Stimulated activated CD4-positive, alpha-beta T cell treated with anti-CD3 and anti-CD28 coated beads, TNF-alpha, amount 100 ng/mL, for 48 hours (primary cell): Measurements from ENCODE around the gene POFUT2.

Experiments
- DNase-seq, 3 donors: peaks; one replicate each; pipeline ENCODE4 v3.0.0-alpha.2; 2020; ENCODE audit warnings: low read depth in 3 of 3

Gene POFUT2

GRCh38 chr21:45283611-45284455, 3.9 kb downstream of the POFUT2 start:
- no peak for DNase-seq

DNA sequence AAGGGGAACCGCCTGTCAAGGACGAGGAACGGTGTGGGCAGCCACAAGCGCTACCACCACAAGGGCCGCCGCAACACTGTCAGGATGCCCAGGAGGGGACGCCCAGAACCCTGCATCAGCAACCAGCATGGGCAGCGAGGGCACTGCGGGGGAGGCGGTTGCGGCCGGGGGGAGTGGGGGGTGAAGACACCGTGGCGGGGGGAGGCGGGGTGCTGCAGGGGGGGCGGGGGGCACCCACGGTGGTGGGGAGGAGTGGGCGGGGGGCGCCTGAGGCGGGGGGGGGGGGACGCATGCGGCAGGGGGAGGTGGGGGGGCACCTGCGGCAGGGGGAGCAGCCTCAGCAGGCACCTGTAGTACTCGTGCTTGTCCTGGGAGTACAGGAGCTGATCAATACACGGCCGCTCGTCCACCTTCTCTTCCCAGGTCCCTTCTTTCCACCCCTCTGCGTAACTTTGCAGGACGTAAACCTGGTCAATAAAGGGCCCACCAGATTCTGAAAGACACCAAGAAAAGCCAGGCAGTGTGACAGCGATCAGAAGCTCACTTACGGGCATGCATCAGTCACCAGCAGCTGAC, 4.6 kb downstream of the POFUT2 start:
- no peak for DNase-seq

DNA sequence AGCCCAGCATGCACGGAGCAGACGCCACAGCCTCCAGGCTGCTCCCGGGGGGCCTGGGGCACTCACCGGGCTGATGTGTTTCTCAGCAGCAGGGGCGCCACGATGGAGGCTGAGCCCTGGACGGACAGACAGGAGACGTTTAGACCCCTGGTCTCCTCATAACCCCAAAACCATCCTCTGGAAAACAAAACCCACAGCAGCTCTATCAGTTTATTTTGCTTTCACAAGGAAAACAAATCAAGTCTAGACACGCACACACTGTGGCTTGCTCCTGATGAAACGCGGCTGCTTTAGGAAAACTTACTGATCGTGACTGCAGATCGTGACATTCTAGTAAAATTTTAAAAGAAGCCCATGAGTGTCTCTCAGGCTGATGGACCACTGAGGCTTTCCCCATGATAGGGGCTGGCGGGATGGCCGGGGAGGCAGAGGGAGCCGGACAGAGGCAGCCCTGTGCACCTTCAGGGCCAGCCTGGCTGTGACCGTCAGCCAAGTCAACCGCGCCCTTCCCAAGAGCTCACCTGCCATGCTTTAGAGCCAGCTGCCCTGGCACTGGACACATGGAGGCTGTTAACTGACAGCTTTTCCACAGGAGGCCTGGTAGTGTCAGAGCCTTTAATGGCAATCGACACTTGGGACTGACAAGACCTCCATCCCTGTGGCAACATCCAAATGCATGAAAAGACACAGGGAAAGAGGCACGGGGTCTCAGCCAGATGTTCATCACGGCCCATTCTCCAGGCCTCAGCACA, 5.2 kb downstream of the POFUT2 start:
- DNase-seq: no peak

GRCh38 chr21:45281411-45282282, 6.0 kb downstream of the POFUT2 start:
- DNase-seq: no peak

GRCh38 chr21:45280969-45281368, 6.7 kb downstream of the POFUT2 start:
- no peak for DNase-seq

GRCh38 chr21:45280178-45280821, 7.4 kb downstream of the POFUT2 start:
- DNase-seq: no peak

DNA sequence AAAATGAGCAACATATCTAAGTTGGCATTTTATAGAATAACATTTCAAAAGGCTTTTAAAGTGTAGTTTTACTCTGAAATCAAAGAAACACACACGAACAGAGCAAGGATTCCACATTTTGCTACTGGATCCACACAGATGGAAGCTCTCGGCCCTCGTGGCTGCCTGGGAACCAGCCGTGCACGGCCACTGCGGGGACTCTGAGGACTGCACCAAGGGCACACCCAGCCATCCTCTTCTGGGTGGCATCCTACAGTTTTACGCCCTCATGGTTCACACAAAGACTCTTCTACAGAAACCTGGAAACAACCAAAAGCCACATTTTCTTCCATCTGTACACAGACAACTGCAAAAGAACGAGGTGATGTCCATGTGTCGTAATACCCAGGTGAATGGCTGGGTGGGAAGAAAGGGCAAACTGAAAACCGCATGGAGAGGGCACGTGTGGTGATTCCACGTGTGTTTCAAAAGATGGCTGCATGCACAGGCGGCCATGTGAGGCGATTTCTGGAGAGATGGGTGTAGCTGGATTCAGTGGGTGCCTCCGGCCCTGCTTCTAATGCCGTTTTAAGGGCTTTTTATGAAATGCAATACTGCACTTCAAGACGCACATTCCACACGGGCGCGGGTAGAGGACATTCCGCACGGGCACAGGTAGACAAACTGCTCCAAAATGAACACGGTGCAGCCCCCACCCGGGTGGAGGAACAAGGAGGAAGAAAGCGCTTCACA, 8.1 kb downstream of the POFUT2 start:
- DNase-seq: no peak

GRCh38 chr21:45278156-45278911, 9.4 kb downstream of the POFUT2 start:
- DNase-seq: no peak

DNA sequence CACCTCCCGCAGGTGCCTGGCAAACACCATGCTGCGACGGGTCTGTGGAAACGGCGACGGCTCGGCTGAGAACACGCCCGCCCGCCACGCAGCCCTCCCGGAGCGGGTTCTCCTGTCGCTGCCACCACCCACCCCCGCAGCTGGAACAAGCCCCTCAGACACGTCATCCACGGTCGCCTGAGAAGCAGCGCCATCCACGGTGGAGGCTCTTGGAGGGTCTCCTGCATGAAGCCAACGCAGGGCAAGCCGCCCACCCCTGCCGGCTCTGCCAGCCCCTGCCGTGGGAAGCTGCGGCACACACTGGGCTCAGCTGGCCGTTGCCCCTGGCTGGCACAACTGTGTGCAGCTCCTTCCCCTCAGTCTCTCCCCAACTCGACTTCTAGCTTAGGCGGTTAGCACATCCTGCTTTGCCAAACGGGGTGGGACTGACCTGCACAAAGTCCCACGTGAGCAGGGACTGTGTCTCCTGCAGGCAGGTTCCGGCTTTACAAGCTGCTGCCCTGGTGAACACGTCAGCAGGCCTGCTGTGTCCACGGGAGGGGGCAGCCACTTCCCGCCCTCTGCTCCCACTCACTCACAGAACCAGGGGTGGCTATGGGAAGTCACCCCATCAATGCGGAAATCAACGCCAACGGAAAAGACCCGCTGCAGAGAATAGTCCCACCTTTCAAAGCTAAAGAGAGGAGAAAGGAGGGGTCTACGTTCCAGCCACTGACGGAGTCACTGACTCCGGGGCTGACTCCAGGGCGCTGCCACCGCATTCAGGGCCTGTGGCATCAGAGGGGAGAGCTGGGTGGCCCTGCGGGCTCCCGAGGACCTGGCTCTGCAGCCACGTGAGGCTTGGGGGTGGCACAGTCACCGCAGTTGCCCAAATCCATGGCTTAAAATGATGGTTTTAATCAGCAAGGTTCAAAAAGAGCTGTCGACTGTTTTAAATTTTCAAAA, 10.3 kb downstream of the POFUT2 start:
- no peak for DNase-seq

GRCh38 chr21:45276596-45276995, 11.1 kb downstream of the POFUT2 start:
- DNase-seq: no peak

- DNase-seq: no peak
Measured at GRCh38 chr21:45270306-45270821, 17.3 kb downstream of the POFUT2 start.

DNA sequence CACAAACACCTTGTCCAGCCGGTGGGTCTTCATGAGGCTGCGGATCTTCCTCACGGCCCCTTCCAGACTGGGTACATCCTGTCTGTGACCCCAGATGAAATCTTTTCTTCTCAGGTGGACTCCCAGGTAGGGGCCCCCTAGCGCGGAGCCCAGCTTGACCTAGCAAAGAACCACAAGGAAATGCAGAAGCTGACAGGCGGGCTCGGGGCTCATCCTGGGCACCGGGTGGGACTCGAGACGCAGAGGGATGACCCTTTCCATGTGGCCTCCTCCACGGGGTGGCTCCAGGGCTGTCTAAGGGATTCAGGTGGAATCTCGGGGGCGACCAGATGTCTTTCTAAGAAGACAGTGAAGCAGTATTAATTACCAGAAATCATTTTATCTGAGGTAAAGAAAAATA, 17.8 kb downstream of the POFUT2 start:
- DNase-seq: no peak

DNA sequence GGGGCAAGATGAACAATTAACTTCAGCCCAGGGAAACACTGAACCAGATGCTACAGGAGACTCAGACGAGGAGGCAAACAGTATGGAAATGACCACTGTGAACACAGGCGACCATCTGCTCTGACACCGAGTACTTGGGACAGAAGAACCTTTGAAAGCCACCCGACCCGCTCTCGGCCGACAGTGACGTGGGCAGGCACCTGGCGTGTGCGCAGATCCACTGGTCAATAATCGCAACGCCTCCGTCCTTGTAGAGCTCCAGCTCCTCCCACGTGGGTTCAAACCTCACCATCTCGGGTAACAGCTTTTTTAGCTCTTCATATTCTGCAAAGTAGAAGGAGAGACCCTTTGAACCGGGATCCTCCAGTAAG, 20.3 kb downstream of the POFUT2 start:
- no peak for DNase-seq

DNA sequence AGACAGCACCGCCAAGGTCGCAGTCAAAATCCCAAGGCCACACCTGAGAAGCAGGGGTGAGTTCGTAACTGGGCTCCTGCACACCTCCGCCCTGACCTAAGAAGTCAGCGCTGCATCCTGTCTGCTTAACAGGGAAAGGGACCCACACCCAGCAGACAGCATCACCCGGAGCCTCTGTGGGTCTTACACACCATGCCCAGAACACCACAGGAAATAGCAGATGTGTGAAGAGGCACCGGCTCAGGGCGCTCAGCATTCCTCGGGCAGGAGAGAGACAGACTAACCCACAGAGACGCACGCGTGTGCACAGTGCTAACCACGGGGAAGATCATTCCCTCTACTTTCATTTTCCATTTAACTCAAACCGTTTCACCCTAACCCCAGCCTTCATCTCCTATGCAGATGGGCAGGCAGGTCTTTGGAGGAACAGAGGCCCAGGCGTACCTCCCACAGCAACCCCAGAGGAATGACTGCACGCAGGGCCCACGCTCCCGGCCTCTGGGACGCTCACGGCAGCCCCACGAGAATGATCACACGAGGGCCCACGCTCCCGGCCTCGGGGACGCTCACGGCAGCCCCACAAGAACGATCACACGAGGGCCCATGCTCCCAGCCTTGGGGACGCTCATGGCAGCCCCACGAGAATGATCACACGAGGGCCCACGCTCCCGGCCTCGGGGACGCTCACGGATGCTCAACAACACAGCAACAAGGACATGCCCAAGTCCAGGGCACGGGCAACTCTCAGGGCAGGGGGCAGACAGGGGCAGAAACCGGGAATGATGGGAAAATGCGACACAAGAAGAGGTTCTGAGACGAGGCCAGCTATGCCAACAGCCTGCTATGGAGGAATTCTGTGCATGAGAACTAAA, 20.9 kb downstream of the POFUT2 start:
- peak in 1 of 3 donors; percentile 24 for DNase-seq

GRCh38 chr21:45265721-45266517, 21.8 kb downstream of the POFUT2 start:
- no peak for DNase-seq

GRCh38 chr21:45264912-45265515, 22.7 kb downstream of the POFUT2 start:
- no peak for DNase-seq
